Heart left ventricle (tissue), 16 donors: ENCODE measurements around the gene CSTF3. TPM values are rescaled to one million over a fixed set of nuclear protein-coding genes. Genes with fewer than 3 reads are reported as not detected.

Experiments used
- ATAC-seq, 4 donors: fragments of 200-7000 bp; cut with Tn5 transposase; one replicate each; pipeline ENCODE4 v1.9.1; 2020 to 2022; ENCODE audit warnings: moderate library complexity in 4 of 4, mild to moderate bottlenecking in 3 of 4, moderate number of reproducible peaks in 1 of 4
- DNase-seq, 5 donors: peaks; one replicate each; pipeline ENCODE4 v3.0.0-alpha.2; 2020
- H3K27ac ChIP-seq, 12 donors: fragments of 200-600 bp; sonication (generic) in 4 of 12; one replicate each; pipeline versions ENCODE4 v1.5.0 to v1.8.0; 2016 to 2022; ENCODE audit warnings: mild to moderate bottlenecking in 2 of 12
- H3K27me3 ChIP-seq, 9 donors: fragments of 200-600 bp; sonication (generic) in 2 of 9; one replicate each; pipeline versions ENCODE4 v1.5.1 to v1.8.0; 2016 to 2022; ENCODE audit warnings: mild to moderate bottlenecking in 3 of 9
- H3K36me3 ChIP-seq, 9 donors: fragments of 200-600 bp; sonication (generic) in 2 of 9; one replicate each; pipeline versions ENCODE4 v1.5.0 to v1.8.0; 2018 to 2022; ENCODE audit warnings: mild to moderate bottlenecking in 2 of 9
- H3K4me1 ChIP-seq, 12 donors: fragments of 200-600 bp; sonication (generic) in 4 of 12; one replicate each; pipeline versions ENCODE4 v1.5.0 to v1.8.0; 2016 to 2022; ENCODE audit warnings: mild to moderate bottlenecking in 3 of 12
- H3K4me3 ChIP-seq, 12 donors: fragments of 200-600 bp; sonication (generic) in 4 of 12; one replicate each; pipeline versions ENCODE4 v1.5.0 to v1.8.0; 2017 to 2022; ENCODE audit warnings: mild to moderate bottlenecking in 9 of 12, moderate library complexity in 4 of 12
- H3K9me3 ChIP-seq, 12 donors: fragments of 200-600 bp; sonication (generic) in 4 of 12; one replicate each; pipeline versions ENCODE4 v1.5.0 to v1.8.0; 2016 to 2022; ENCODE audit warnings: mild to moderate bottlenecking in 1 of 12
- CTCF ChIP-seq, 12 donors: fragments of 200-600 bp; sonication (generic) in 4 of 12; IDR thresholded peaks; one replicate each; pipeline versions ENCODE4 v1.5.0 to v1.8.0; 2018 to 2022; ENCODE audit warnings: antibody characterized with exemption in 12 of 12, mild to moderate bottlenecking in 5 of 12
- POLR2A ChIP-seq, 2 donors: fragments of 450-650 bp; IDR thresholded peaks; one replicate each; pipeline ENCODE4 v1.6.1; 2017; ENCODE audit warnings: antibody characterized with exemption in 2 of 2, mild to moderate bottlenecking in 2 of 2, moderate library complexity in 2 of 2
- WGBS, 4 donors: extraction: QIAGEN DNeasy Blood & Tissue Kit in 2 of 4; methylation state at CpG; one replicate each; pipeline versions ENCODE4 v1.1.5 to v1.1.7; 2013 to 2018; 5-methylcytosine and 5-hydroxymethylcytosine counted together
- intact Hi-C, 10 donors: fragments of 100-400 bp; cut with DNase I; formaldehyde crosslinking; loops; one replicate each; pipeline versions ENCODE4 v1.11.1 to v1.14.2; 2022
- polyA plus RNA-seq, 2 donors: library from polyadenylated mRNA; stranded (reverse); fragments of 200-250 nt; gene quantifications; one replicate each; pipeline ENCODE4 v1.2.3, GENCODE V29; 2013
- total RNA-seq, 9 donors: library from RNA; depleted of rRNA in 2 of 9; stranded (reverse); fragments of >200 nt in 2 of 9; fragmentation: NEBNext Ultra II Directional in 3 of 9; extraction: Animal tissue kit (Norgen Biotek cat#: 25700) in 3 of 9; gene quantifications; one replicate each; pipeline versions ENCODE4 v1.1.0 to v1.2.4, GENCODE V29; 2016 to 2023
- donor health status: ischemic (EF 13 %, LVEDD 7.1; RV severe dilation, severe dysfunction).
- donor health status: healthy with polysubstance abuse.
- donor health status: DM: no; HTN: yes; CAD: no.
- donor health status: DM: no; HTN: no; CAD: no.
- donor health status: ischemic (EF 25% LVEDD 6.9; RV normal size, moderate dysfunction).
- donor health status: ischemic (EF 25% LVEDD 5.7; RV mildly dilated, moderate dysfunction).
- donor health status: healthy.
- donor health status: DM: yes; HTN: yes; CAD: no.
- donor health status: ischemic (EF 35%, LVEDD 5.7; RV mildly dilated, moderate dysfunction).
- donor health status: nonischemic (EF 11% LVEDD 7.7; RV severe dilation, severe dysfunction).
- donor health status: DM: yes; HTN: yes; CAD: no.
- donor health status: PGD.
- donor health status: ischemic (EF 29% LVEDD 5.4; RV normal size, mild dysfunction).
- donor health status: nonischemic (EF 23%, LVEDD 6.1; RV moderate dilation, normal function).

CSTF3 gene
- total and polyA plus RNA-seq, 11 donors = 5.9 to 23.6 (median 13.2) TPM

- Histone ChIP-seq H3K9me3 (no peaks in the 10 kb centered on the region), H3K4me3 (no peak overlapping the region), H3K4me1 (peaks cover 0 to 10% (median 0%) of the 10 kb centered on the region in 12 donors), H3K36me3 (peaks cover 0 to 19% (median 8%) of the 10 kb centered on the region in 9 donors), H3K27me3 (no peaks in the 10 kb centered on the region), H3K27ac (no peak overlapping the region)
- intact Hi-C loops = no loop called here
- ATAC-seq (peak; percentile 51 to 87 (median 60)), DNase-seq (peak in 1 of 5 donors; percentile 39)
- 38 to 56% (median 45%) methylated on average over 1 of the region's 1 CpG for WGBS, 4 donors
- no peak for TF ChIP-seq CTCF (IDR thresholded peaks at IDR 0.05)
- TF ChIP-seq POLR2A (IDR thresholded peaks at IDR 0.05) = no peak
Observed at GRCh38 chr11:33110083-33110482, 51.2 kb downstream of the CSTF3 start.

DNA sequence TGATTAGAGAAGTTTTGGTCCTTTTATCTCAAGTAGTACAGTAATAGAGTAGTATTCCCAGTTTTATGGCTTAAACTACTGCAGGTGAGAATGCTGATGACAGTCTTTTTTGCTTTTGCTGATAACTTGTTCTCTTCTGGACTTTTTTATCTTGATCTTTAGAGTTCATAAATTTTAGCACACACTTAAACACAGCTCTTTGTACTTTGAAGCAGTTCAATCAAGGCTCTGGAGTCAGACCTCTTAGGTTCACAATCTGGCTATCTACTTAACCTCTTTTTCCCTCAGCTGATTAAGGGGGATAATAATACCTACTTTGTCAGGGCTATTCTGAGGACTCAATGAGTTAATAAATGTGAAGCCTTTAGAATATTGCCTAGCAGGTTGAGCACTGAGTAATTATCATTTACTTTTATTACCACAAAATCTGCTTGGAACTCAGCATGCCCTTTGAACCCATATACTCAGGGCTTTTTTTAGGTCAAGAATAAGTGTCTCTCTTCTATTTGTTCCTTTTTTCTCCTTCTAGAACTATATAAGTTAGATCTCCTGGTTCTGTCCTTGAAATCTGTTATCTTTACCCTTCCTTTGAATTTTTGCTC lies 51.9 kb downstream of the CSTF3 start:
- Histone ChIP-seq H3K27ac (no peak overlapping the region), H3K36me3 (peaks cover 0 to 25% (median 15%) of the 10 kb centered on the region in 9 donors), H3K9me3 (no peaks in the 10 kb centered on the region), H3K27me3 (no peaks in the 10 kb centered on the region), H3K4me3 (no peak overlapping the region), H3K4me1 (peaks cover 0 to 10% (median 0%) of the 10 kb centered on the region in 12 donors)
- TF ChIP-seq CTCF (IDR thresholded peaks at IDR 0.05) (no peak), POLR2A (IDR thresholded peaks at IDR 0.05) (no peak)
- intact Hi-C loops = no loop called here
- ATAC-seq (no peak), DNase-seq (no peak)

DNA sequence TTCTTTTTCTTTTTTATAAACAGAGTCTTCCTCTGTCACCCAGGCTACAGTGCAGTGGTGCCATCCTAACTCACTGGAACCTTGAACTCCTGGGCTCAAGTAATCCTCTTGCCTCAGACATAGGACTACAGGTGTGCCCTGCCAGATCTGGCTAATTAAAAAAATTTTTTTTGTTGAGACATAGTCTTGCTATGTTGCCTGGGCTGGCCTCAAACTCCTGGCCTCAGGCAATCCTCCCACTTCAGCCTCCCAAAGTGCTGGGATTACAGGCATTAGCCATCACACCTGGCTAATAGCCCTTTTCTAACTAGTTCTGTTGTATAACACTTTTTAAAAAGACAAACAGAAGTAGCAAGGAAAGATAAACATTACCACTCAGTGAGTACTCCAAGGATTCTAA lies 57.4 kb downstream of the CSTF3 start:
- intact Hi-C loops = no loop called here
- Histone ChIP-seq H3K36me3 (peaks cover 0 to 81% (median 70%) of the 10 kb centered on the region in 9 donors), H3K4me3 (no peak overlapping the region), H3K27me3 (no peaks in the 10 kb centered on the region), H3K27ac (no peak overlapping the region), H3K4me1 (no peaks in the 10 kb centered on the region), H3K9me3 (no peaks in the 10 kb centered on the region)
- DNase-seq (no peak), ATAC-seq (no peak)
- no peak for TF ChIP-seq CTCF (IDR thresholded peaks at IDR 0.05)
- TF ChIP-seq POLR2A (IDR thresholded peaks at IDR 0.05) = no peak

GRCh38 chr11:33094157-33094556 lies 67.1 kb downstream of the CSTF3 start:
- H3K27me3 ChIP-seq = no peaks in the 10 kb centered on the region
- no peaks in the 10 kb centered on the region for H3K4me1 ChIP-seq
- 43 to 55% (median 46%) methylated on average over 1 of the region's 1 CpG for WGBS, 4 donors
- intact Hi-C loops = no loop called here
- ATAC-seq (no peak), DNase-seq (no peak)
- H3K4me3 ChIP-seq = no peak overlapping the region
- no peak for TF ChIP-seq CTCF (IDR thresholded peaks at IDR 0.05)
- no peak for TF ChIP-seq POLR2A (IDR thresholded peaks at IDR 0.05)
- H3K27ac ChIP-seq = no peak overlapping the region
- peaks cover 0 to 74% (median 52%) of the 10 kb centered on the region in 9 donors for H3K36me3 ChIP-seq
- H3K9me3 ChIP-seq = no peaks in the 10 kb centered on the region
